HEK293 (cell line): ENCODE measurements around the gene ARHGAP30.
A peak's percentile ranks its signal among the peaks of the same experiment; 100 is the strongest.

Experiments
- GLI4 ChIP-seq: fragments of 450-650 bp; formaldehyde crosslinking; IDR thresholded peaks from 2 replicates; pipeline ENCODE4 v1.5.1; 2016; ENCODE audit warnings: missing biosample characterization, missing genetic modification characterization
- GLIS1 ChIP-seq: fragments of 450-650 bp; formaldehyde crosslinking; IDR thresholded peaks from 2 replicates; pipeline ENCODE4 v1.5.1; 2016; ENCODE audit warnings: missing biosample characterization, missing genetic modification characterization
- GLIS2 ChIP-seq: fragments of 450-650 bp; formaldehyde crosslinking; IDR thresholded peaks from 2 replicates; pipeline ENCODE4 v1.5.1; 2016; ENCODE audit warnings: missing biosample characterization, missing genetic modification characterization
- HOXC10 ChIP-seq: sonication (generic); formaldehyde crosslinking; IDR thresholded peaks from 2 replicates; pipeline ENCODE4 v1.8.1; 2023; ENCODE audit warnings: mild to moderate bottlenecking, missing genetic modification reagents
- INSM2 ChIP-seq: fragments of 450-650 bp; formaldehyde crosslinking; IDR thresholded peaks from 2 replicates; pipeline ENCODE4 v1.5.1; 2016; ENCODE audit warnings: missing biosample characterization, missing genetic modification characterization
- KLF10 ChIP-seq: fragments of 450-650 bp; IDR thresholded peaks from 2 replicates; pipeline ENCODE4 v1.5.1; 2018; ENCODE audit warnings: missing biosample characterization, mild to moderate bottlenecking, missing genetic modification characterization
- KLF17 ChIP-seq: fragments of 450-650 bp; formaldehyde crosslinking; IDR thresholded peaks from 2 replicates; pipeline ENCODE4 v1.5.1; 2016; ENCODE audit warnings: missing biosample characterization, missing genetic modification characterization
- REPIN1 ChIP-seq: fragments of 450-650 bp; formaldehyde crosslinking; IDR thresholded peaks from 2 replicates; pipeline ENCODE4 v1.5.1; 2017; ENCODE audit warnings: missing biosample characterization, missing genetic modification characterization, low read depth
- SCRT2 ChIP-seq: fragments of 450-650 bp; formaldehyde crosslinking; IDR thresholded peaks from 2 replicates; pipeline ENCODE4 v1.5.1; 2016; ENCODE audit warnings: missing biosample characterization, missing genetic modification characterization
- WT1 ChIP-seq: fragments of 450-650 bp; formaldehyde crosslinking; IDR thresholded peaks from 2 replicates; pipeline ENCODE4 v1.5.1; 2016; ENCODE audit warnings: missing biosample characterization, missing genetic modification characterization
- ZBTB20 ChIP-seq: fragments of 450-650 bp; formaldehyde crosslinking; IDR thresholded peaks from 2 replicates; pipeline ENCODE4 v1.5.1; 2016; ENCODE audit warnings: missing biosample characterization, missing genetic modification characterization
- ZFHX2 ChIP-seq: fragments of 450-650 bp; formaldehyde crosslinking; conservative IDR thresholded peaks from 2 replicates; pipeline ENCODE4 v1.5.1; 2016; ENCODE audit warnings: missing biosample characterization, missing genetic modification characterization
- ZFP3 ChIP-seq: fragments of 450-650 bp; formaldehyde crosslinking; IDR thresholded peaks from 2 replicates; pipeline ENCODE4 v1.5.1; 2016; ENCODE audit warnings: low read depth, missing biosample characterization, missing genetic modification characterization
- ZNF121 ChIP-seq: fragments of 450-650 bp; formaldehyde crosslinking; IDR thresholded peaks from 2 replicates; pipeline ENCODE4 v1.5.1; 2016; ENCODE audit warnings: missing biosample characterization, missing genetic modification characterization
- ZNF221 ChIP-seq: fragments of 450-650 bp; formaldehyde crosslinking; IDR thresholded peaks from 2 replicates; pipeline ENCODE4 v1.5.1; 2017; ENCODE audit warnings: missing biosample characterization, missing genetic modification characterization, borderline replicate concordance
- ZNF302 ChIP-seq: fragments of 450-650 bp; formaldehyde crosslinking; IDR thresholded peaks from 2 replicates; pipeline ENCODE4 v1.5.1; 2016; ENCODE audit warnings: missing biosample characterization, missing genetic modification characterization, low read depth
- ZNF341 ChIP-seq: fragments of 450-650 bp; formaldehyde crosslinking; IDR thresholded peaks from 2 replicates; pipeline ENCODE4; 2016; ENCODE audit warnings: low read depth, missing biosample characterization, missing genetic modification characterization
- ZNF423 ChIP-seq: fragments of 450-650 bp; formaldehyde crosslinking; IDR thresholded peaks from 2 replicates; pipeline ENCODE4 v1.5.1; 2016; ENCODE audit warnings: missing biosample characterization, missing genetic modification characterization
- ZNF473 ChIP-seq: fragments of 450-650 bp; formaldehyde crosslinking; IDR thresholded peaks from 2 replicates; pipeline ENCODE4 v1.5.1; 2017; ENCODE audit warnings: missing biosample characterization, missing genetic modification characterization
- ZNF488 ChIP-seq: fragments of 450-650 bp; formaldehyde crosslinking; IDR thresholded peaks from 2 replicates; pipeline ENCODE4 v1.5.1; 2016; ENCODE audit warnings: missing biosample characterization, missing genetic modification characterization
- ZNF510 ChIP-seq: fragments of 450-650 bp; formaldehyde crosslinking; IDR thresholded peaks from 2 replicates; pipeline ENCODE4 v1.5.1; 2018; ENCODE audit warnings: mild to moderate bottlenecking, missing genetic modification characterization, missing biosample characterization; ENCODE audit not compliant: insufficient replicate concordance
- ZNF544 ChIP-seq: fragments of 450-650 bp; formaldehyde crosslinking; IDR thresholded peaks from 2 replicates; pipeline ENCODE4 v1.5.0; 2017; ENCODE audit warnings: missing biosample characterization, missing genetic modification characterization
- ZNF561 ChIP-seq: fragments of 450-650 bp; IDR thresholded peaks from 2 replicates; pipeline ENCODE4 v1.5.1; 2018; ENCODE audit warnings: missing biosample characterization, missing genetic modification characterization, borderline replicate concordance
- ZNF600 ChIP-seq: fragments of 450-650 bp; formaldehyde crosslinking; IDR thresholded peaks from 2 replicates; pipeline ENCODE4 v1.5.1; 2016; ENCODE audit warnings: missing biosample characterization, missing genetic modification characterization
- ZNF624 ChIP-seq: fragments of 450-650 bp; formaldehyde crosslinking; IDR thresholded peaks from 2 replicates; pipeline ENCODE4 v1.5.1; 2017; ENCODE audit warnings: missing biosample characterization, missing genetic modification characterization
- ZSCAN16 ChIP-seq: fragments of 450-650 bp; formaldehyde crosslinking; IDR thresholded peaks from 2 replicates; pipeline ENCODE4 v1.5.1; 2016; ENCODE audit warnings: missing biosample characterization, missing genetic modification characterization
- ZXDB ChIP-seq: fragments of 450-650 bp; formaldehyde crosslinking; IDR thresholded peaks from 2 replicates; pipeline ENCODE4 v1.5.1; 2016; ENCODE audit warnings: missing biosample characterization, missing genetic modification characterization
- TF ChIP-seq, protein P1 (sequence below): fragments of 450-650 bp; IDR thresholded peaks from 2 replicates; pipeline ENCODE4 v1.5.1; 2018; ENCODE audit warnings: missing biosample characterization, missing genetic modification characterization
- TF ChIP-seq, protein P2 (sequence below): fragments of 450-650 bp; formaldehyde crosslinking; IDR thresholded peaks from 2 replicates; pipeline ENCODE4 v1.5.1; 2016; ENCODE audit warnings: missing biosample characterization, missing genetic modification characterization
- TF ChIP-seq, protein P3 (sequence below): fragments of 450-650 bp; formaldehyde crosslinking; optimal IDR thresholded peaks from 2 replicates; pipeline ENCODE3; 2016; ENCODE audit warnings: missing biosample characterization, mild to moderate bottlenecking, missing genetic modification characterization
- TF ChIP-seq, protein P4 (sequence below): fragments of 450-650 bp; formaldehyde crosslinking; IDR thresholded peaks from 2 replicates; pipeline ENCODE4 v1.5.1; 2017; ENCODE audit warnings: missing biosample characterization, missing genetic modification characterization

ARHGAP30 gene

DNA sequence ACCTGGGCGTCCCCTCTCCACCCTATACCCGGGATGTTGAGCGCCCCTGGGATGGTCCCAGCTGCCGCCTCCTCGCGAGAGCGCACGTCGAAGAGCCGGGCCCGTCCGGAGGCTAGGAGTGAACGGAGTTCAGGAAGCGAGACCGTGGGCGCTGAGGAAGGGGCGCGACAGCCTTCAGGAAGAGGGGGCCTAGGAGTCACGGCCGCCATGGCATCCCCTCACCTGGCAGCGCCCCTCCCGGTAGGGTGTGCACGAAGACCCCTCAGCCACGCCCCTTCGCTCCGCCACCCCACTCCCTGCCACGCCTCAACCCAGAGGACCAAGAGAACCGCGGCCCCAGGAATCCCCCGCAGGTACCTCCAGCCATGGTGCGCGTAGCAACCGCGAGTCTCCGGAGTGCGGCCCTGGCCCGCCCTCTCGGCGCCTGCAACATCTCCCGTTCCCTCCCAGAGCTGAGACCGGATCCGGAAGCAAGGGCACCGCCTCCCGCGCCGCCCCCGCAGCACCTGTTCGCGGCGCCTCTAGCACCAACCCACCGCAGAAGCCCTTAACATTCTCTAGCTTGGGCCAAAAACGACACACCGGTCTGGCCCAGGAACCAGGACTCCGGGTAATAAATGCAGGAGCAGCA lies 31.1 kb downstream of the ARHGAP30 start, which contains the start of gene TSTD1 (continued):
- TF ChIP-seq HOXC10 (CRISPR knock-in tag) (0 out of 2 replicates have a peak, but pooled peaks have one; percentile 82), ZBTB20 (tag by site-specific recombination) (peak; percentile 61), ZFP3 (tag by site-specific recombination) (no peak), ZSCAN16 (tag by site-specific recombination) (no peak), ZNF221 (no peak), ZNF544 (no peak), ZNF510 (tag by site-specific recombination) (no peak), ZXDB (peak; percentile 68; the same call in 1 of the 2 replicates), ZNF600 (peak; percentile 44; the same call in 1 of the 2 replicates), ZFHX2 (tag by site-specific recombination) (peak; percentile 78), ZNF561 (tag by site-specific recombination) (no peak), KLF10 (peak; percentile 33; the same call in 1 of the 2 replicates), ZNF488 (tag by site-specific recombination) (no peak), ZNF624 (tag by site-specific recombination) (no peak), ZNF473 (tag by site-specific recombination) (no peak), GLIS1 (tag by site-specific recombination) (peak; percentile 64), WT1 (tag by site-specific recombination) (no peak), GLI4 (no peak), ZNF121 (tag by site-specific recombination) (no peak), ZNF423 (tag by site-specific recombination) (no peak), REPIN1 (tag by site-specific recombination) (no peak), INSM2 (tag by site-specific recombination) (no peak), GLIS2 (tag by site-specific recombination) (peak; percentile 74; the same call in 1 of the 2 replicates), ZNF341 (tag by site-specific recombination) (no peak), SCRT2 (peak; percentile 94), ZNF302 (tag by site-specific recombination) (no peak), KLF17 (tag by site-specific recombination) (peak; percentile 59)
- TF ChIP-seq, protein P1, sequence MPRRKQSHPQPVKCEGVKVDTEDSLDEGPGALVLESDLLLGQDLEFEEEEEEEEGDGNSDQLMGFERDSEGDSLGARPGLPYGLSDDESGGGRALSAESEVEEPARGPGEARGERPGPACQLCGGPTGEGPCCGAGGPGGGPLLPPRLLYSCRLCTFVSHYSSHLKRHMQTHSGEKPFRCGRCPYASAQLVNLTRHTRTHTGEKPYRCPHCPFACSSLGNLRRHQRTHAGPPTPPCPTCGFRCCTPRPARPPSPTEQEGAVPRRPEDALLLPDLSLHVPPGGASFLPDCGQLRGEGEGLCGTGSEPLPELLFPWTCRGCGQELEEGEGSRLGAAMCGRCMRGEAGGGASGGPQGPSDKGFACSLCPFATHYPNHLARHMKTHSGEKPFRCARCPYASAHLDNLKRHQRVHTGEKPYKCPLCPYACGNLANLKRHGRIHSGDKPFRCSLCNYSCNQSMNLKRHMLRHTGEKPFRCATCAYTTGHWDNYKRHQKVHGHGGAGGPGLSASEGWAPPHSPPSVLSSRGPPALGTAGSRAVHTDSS (tag by site-specific recombination): no peak
- TF ChIP-seq, protein P2, sequence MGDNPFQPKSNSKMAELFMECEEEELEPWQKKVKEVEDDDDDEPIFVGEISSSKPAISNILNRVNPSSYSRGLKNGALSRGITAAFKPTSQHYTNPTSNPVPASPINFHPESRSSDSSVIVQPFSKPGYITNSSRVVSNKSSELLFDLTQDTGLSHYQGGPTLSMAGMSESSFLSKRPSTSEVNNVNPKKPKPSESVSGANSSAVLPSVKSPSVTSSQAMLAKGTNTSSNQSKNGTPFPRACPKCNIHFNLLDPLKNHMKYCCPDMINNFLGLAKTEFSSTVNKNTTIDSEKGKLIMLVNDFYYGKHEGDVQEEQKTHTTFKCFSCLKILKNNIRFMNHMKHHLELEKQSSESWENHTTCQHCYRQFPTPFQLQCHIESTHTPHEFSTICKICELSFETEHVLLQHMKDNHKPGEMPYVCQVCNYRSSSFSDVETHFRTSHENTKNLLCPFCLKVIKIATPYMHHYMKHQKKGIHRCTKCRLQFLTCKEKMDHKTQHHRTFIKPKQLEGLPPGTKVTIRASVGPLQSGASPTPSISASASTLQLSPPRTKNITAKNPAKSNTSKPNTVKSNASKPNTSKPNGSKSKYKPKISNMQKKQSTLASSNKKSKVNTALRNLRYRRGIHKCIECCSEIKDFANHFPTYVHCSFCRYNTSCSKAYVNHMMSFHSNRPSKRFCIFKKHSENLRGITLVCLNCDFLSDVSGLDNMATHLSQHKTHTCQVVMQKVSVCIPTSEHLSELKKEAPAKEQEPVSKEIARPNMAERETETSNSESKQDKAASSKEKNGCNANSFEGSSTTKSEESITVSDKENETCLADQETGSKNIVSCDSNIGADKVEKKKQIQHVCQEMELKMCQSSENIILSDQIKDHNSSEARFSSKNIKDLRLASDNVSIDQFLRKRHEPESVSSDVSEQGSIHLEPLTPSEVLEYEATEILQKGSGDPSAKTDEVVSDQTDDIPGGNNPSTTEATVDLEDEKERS: no peak
- TF ChIP-seq, protein P3, sequence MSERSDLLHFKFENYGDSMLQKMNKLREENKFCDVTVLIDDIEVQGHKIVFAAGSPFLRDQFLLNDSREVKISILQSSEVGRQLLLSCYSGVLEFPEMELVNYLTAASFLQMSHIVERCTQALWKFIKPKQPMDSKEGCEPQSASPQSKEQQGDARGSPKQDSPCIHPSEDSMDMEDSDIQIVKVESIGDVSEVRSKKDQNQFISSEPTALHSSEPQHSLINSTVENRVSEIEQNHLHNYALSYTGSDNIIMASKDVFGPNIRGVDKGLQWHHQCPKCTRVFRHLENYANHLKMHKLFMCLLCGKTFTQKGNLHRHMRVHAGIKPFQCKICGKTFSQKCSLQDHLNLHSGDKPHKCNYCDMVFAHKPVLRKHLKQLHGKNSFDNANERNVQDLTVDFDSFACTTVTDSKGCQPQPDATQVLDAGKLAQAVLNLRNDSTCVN (tag by site-specific recombination): peak; percentile 48
- TF ChIP-seq, protein P4, sequence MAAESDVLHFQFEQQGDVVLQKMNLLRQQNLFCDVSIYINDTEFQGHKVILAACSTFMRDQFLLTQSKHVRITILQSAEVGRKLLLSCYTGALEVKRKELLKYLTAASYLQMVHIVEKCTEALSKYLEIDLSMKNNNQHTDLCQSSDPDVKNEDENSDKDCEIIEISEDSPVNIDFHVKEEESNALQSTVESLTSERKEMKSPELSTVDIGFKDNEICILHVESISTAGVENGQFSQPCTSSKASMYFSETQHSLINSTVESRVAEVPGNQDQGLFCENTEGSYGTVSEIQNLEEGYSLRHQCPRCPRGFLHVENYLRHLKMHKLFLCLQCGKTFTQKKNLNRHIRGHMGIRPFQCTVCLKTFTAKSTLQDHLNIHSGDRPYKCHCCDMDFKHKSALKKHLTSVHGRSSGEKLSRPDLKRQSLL (tag by site-specific recombination): no peak
